Activated T-cell treated with anti-CD3 and anti-CD28 coated beads for 24 hours (primary cell): ENCODE data around the gene HNRNPA1L2.
"Not testable (repeated sequence)": the region's sequence is repeated elsewhere in the genome, so short reads cannot be mapped to it uniquely, and the experiment has no call there.

ENCODE experiments used
- DNase-seq: peaks from one replicate; pipeline ENCODE4 v3.0.0-alpha.2; 2020; ENCODE audit warnings: low read depth

HNRNPA1L2 gene

GRCh38 chr13:52646967-52647366 lies 4.7 kb downstream of the HNRNPA1L2 start:
- no peak for DNase-seq

- no peak for DNase-seq
These were observed 8.5 kb downstream of the HNRNPA1L2 start for GRCh38 chr13:52650731-52651130.

GRCh38 chr13:52651897-52652195 lies 9.6 kb downstream of the HNRNPA1L2 start:
- no peak for DNase-seq

DNA sequence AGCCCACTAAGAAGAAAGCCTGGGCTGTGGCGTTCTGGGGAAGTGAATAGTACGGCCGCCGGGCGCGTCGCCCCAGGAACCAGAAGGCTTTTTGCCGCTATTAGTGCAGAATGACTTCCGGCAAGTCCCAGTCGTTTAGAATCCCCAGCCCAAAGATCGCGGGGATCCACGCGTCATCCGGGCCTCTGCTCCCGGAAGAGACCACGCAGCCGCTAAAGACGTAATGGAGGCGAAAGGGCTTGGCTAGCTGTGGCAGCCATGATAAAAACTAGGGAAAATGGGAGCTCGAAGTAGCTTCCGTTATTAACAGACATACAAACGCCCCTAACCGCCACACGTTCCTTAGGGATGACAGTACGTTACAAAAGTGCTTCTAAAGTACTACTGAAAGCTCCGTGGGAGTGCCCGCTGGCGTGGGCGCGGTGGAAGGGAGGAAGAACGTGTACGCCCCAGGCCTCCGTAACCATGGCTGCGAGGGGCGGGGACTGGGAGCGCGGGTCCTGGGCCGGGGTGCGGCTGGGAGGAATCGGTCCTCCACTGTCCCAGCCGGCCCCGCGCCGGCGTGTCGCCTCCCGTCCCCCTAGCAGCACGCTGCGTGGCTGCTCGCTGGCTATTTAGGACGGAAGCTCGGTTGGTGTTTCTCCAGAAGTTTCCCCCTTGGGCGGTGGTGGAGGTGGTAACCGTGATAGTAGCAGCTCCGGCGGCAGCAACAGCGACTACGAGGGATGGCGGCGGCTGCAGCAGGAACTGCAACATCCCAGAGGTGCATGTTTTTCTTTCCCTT lies 10.2 kb downstream of the HNRNPA1L2 start, which contains the start of gene SUGT1:
Gene SUGT1, plus strand, starts transcription at position 641 of the 784 bp plus-strand sequence. Its CDS starts 85 bp downstream, at position 726.
- DNase-seq: peak; percentile 95

- DNase-seq: no peak
These were observed 10.7 kb downstream of the HNRNPA1L2 start for GRCh38 chr13:52652980-52653303.

DNA sequence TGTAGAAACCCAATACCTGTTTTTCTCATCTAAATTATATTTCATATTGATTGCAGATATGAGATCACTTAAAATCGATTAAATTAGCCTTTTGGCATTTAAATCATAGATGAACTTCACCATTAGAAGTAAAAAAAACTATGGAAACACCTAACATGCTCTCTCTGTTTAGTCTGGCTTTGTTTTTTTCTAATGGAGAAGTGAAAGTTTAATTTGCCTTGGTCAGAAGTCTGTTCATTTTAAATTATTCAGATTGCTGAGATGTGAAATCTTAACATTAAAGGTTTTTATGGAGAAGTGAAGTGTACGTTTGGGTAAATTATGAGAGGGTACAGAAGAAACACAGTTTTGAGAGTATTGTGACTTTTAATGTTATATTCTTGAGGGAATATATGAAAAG lies 17.1 kb downstream of the HNRNPA1L2 start:
- no peak for DNase-seq

DNA sequence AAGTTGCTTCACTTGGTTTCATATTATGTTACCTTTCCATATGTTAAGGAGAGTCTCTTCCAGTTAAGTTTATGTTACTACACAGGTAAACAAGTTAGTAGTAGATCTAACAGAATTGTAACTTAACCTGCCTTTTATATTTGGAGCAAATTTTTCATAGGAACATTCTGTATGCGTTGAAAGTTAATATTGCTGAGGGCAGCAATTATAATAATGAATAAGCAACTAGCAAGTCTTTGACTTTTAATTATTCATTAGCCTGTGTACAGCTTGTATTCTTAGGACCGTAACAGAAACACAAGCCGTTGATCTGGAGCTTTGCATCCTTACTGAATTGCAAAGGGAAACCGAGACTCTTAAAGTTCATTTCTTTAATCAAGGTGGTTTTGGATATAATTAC lies 22.0 kb downstream of the HNRNPA1L2 start:
- no peak for DNase-seq

- no peak for DNase-seq
These were observed 23.1 kb downstream of the HNRNPA1L2 start for GRCh38 chr13:52665325-52665724.

DNA sequence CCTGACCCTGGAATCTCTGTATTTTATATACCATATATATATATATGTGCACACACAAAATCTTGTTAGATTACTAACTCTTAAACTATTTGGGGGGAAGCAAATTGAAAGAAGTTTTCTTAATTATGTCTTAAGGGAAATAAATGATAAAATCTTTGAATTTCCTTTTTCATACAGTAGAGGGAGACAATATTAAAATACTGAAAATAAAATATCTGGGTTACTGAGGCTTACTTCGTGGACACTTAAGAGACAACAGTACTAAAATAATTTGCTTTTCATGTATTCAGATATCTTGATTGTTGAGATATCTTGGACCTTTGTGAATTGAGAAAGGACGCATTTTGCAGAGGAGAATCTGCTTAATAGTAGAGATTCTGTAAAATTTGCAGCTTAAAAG lies 27.4 kb downstream of the HNRNPA1L2 start:
- DNase-seq: no peak

DNA sequence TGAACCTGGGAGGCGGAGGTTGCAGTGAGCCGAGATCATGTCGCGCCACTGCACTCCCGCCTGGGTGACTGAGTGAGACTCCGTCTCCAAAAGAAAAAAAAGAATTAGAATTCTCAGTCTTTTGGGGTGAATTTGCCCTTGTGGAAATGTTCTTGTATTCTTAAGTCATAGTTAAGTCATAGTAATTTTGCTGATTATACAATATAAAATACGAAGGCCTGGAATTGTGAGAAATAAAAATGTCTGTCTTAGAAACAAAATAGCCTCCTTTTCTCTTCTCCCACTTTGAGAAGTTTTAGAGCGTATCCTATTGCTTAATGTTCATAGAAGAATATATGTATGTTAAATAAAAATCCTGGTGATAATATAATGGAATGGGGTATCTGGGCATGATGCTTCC lies 28.5 kb downstream of the HNRNPA1L2 start:
- DNase-seq: no peak

- no peak for DNase-seq
These were observed 31.2 kb downstream of the HNRNPA1L2 start for GRCh38 chr13:52673465-52673864.

- no peak for DNase-seq
These were observed 35.6 kb downstream of the HNRNPA1L2 start for GRCh38 chr13:52677823-52678222.

DNA sequence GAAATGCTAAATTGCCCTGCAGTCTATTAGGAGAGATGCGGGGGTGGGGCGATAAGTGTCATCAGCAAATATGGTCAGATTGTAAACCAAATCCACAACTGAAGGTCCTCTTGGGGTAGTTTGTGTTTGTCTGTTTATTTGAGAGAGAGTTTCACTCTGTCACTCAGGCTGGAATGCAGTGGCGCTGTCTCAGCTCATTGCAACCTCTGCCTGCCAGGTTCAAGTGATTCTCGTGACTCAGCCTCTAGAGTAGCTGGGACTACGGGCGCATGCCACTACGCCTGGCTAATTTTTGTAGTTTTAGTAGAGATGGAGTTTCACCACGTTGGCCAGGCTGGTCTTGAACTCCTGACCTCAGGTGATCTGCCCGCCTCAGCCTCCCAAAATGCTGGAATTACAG lies 43.6 kb downstream of the HNRNPA1L2 start:
- DNase-seq: not testable (repeated sequence)

DNA sequence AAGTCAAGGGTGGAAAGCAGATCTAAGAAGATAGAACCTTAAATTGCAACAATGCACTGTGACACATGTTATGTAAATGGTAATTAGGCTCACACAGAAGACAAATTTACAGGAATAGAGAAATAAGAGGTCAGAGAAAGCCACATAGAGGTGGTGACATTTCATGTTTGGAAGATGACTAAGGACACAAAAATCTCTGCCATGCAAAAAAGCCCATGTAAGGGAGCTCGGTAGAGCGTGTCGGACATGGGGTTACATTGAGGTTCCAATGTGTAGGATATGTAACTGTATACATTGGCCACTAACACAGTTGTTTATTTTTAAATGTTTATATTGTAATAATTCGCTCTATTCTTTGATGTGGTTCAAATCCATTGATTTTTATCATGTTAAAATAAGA lies 44.1 kb downstream of the HNRNPA1L2 start:
- no peak for DNase-seq
